Activated T-helper 1 cell treated with anti-CD3 and anti-CD28 coated beads, Interleukin-2, amount 50 U/mL, for 16 hours (primary cell): Measurements from ENCODE around the gene PTPRM.

ENCODE experiments used
- DNase-seq, 2 donors: peaks; one replicate each; pipeline ENCODE4 v3.0.0-alpha.2; 2020; ENCODE audit warnings: low read depth in 1 of 2, low spot score in 1 of 2

The PTPRM gene

GRCh38 chr18:8299054-8299980, 732.2 kb downstream of the PTPRM start:
- no peak for DNase-seq

- DNase-seq: no peak
Observed at GRCh38 chr18:8300751-8301410, 733.8 kb downstream of the PTPRM start.

GRCh38 chr18:8301427-8302172, 734.5 kb downstream of the PTPRM start:
- DNase-seq: no peak

- DNase-seq: no peak
Observed at GRCh38 chr18:8303151-8303755, 736.1 kb downstream of the PTPRM start.

GRCh38 chr18:8307960-8308359, 740.8 kb downstream of the PTPRM start:
- DNase-seq: no peak

- no peak for DNase-seq
Observed at GRCh38 chr18:8313043-8313442, 745.9 kb downstream of the PTPRM start.

GRCh38 chr18:8314124-8314523, 747.0 kb downstream of the PTPRM start:
- no peak for DNase-seq

- no peak for DNase-seq
Observed at GRCh38 chr18:8319798-8320489, 752.8 kb downstream of the PTPRM start.

- no peak for DNase-seq
Observed at GRCh38 chr18:8322486-8322885, 755.4 kb downstream of the PTPRM start.

- no peak for DNase-seq
Observed at GRCh38 chr18:8324343-8325065, 757.4 kb downstream of the PTPRM start.

- DNase-seq: no peak
Observed at GRCh38 chr18:8326763-8327394, 759.8 kb downstream of the PTPRM start.

GRCh38 chr18:8328126-8328525, 761.0 kb downstream of the PTPRM start:
- no peak for DNase-seq

- DNase-seq: no peak
Observed at GRCh38 chr18:8329186-8329771, 762.2 kb downstream of the PTPRM start.

- no peak for DNase-seq
Observed at GRCh38 chr18:8330575-8330974, 763.5 kb downstream of the PTPRM start.

GRCh38 chr18:8332286-8332685, 765.2 kb downstream of the PTPRM start:
- DNase-seq: no peak

- no peak for DNase-seq
Observed at GRCh38 chr18:8333961-8334360, 766.8 kb downstream of the PTPRM start.

- no peak for DNase-seq
Observed at GRCh38 chr18:8337211-8337610, 770.1 kb downstream of the PTPRM start.

- no peak for DNase-seq
Observed at GRCh38 chr18:8339210-8339609, 772.1 kb downstream of the PTPRM start.

- DNase-seq: no peak
Observed at GRCh38 chr18:8339952-8340351, 772.8 kb downstream of the PTPRM start.
